Immature natural killer cell (primary cell): ENCODE measurements around the gene PRKCA. TPM values are rescaled to one million over a fixed set of nuclear protein-coding genes. Genes with fewer than 3 reads are reported as not detected.

Experiments used
- DNase-seq, 3 donors: peaks; one replicate each; pipeline ENCODE4 v3.0.0; 2022; ENCODE audit warnings: mixed read lengths in 1 of 3
- H3K27ac Mint-ChIP-seq, 6 donors: one replicate each; pipeline ENCODE4 v1.8.0; 2020; ENCODE audit warnings: mixed read lengths in 6 of 6, mild to moderate bottlenecking in 5 of 6, inconsistent platforms in 4 of 6, moderate library complexity in 3 of 6
- H3K27me3 Mint-ChIP-seq, 3 donors: one replicate each; pipeline ENCODE4 v1.8.0; 2020 to 2021; ENCODE audit warnings: low read depth in 3 of 3, mild to moderate bottlenecking in 3 of 3, mixed read lengths in 3 of 3, moderate library complexity in 3 of 3, inconsistent platforms in 1 of 3
- H3K36me3 Mint-ChIP-seq, 3 donors: one replicate each; pipeline ENCODE4 v1.8.0; 2020; ENCODE audit warnings: mixed read lengths in 3 of 3, inconsistent platforms in 2 of 3, mild to moderate bottlenecking in 2 of 3
- H3K4me1 Mint-ChIP-seq, 2 donors: one replicate each; pipeline ENCODE4 v1.8.0; 2020; ENCODE audit warnings: inconsistent platforms in 2 of 2, mild to moderate bottlenecking in 2 of 2, mixed read lengths in 2 of 2, moderate library complexity in 1 of 2
- H3K4me3 Mint-ChIP-seq, 5 donors: one replicate each; pipeline ENCODE4 v1.8.0; 2020; ENCODE audit warnings: mild to moderate bottlenecking in 5 of 5, mixed read lengths in 5 of 5, inconsistent platforms in 3 of 5, moderate library complexity in 3 of 5
- H3K9me3 Mint-ChIP-seq, 6 donors: one replicate each; pipeline ENCODE4 v1.8.0; 2020; ENCODE audit warnings: mild to moderate bottlenecking in 6 of 6, mixed read lengths in 6 of 6, inconsistent platforms in 4 of 6, moderate library complexity in 3 of 6
- polyA plus RNA-seq, 3 donors: library from polyadenylated mRNA; unstranded; fragments of 300-500 nt; fragmentation: Illumina TruSeq; gene quantifications; one replicate each; pipeline ENCODE4 v1.2.3, GENCODE V29; 2021

PRKCA gene
- polyA plus RNA-seq, 3 donors from 2014 or later = 0.18 to 1.3 (median 0.28) TPM

DNA sequence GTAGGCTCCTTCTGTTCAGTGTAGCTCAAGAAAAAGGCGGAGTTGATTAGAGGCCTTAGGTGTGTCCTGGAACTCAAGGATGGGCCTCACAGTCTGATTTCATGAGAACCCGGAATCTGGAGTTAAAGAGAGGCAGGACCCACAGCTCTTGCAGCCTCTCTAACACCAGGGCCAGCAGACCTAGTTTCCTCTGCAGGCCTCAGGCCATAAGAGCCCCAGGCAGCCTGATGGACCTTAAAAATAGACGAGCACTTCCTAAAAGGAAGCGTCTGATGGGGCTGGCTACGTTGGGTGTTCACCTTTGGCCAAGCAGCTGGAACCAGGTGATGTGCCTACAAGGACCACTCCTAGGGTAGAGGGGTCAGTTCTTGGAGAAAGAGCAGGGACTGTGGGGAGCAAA is 540.1 kb downstream of the PRKCA start:
- DNase-seq = no peak
- H3K9me3 Mint-ChIP-seq = peaks cover 0 to 3% (median 0%) of the 10 kb centered on the region in 6 donors
- H3K4me3 Mint-ChIP-seq = no peak overlapping the region
- H3K36me3 Mint-ChIP-seq = no peaks in the 10 kb centered on the region
- H3K27ac Mint-ChIP-seq = no peak overlapping the region
- peaks cover 0 to 5% (median 4%) of the 10 kb centered on the region in 3 donors for H3K27me3 Mint-ChIP-seq
- H3K4me1 Mint-ChIP-seq = no peaks in the 10 kb centered on the region

DNA sequence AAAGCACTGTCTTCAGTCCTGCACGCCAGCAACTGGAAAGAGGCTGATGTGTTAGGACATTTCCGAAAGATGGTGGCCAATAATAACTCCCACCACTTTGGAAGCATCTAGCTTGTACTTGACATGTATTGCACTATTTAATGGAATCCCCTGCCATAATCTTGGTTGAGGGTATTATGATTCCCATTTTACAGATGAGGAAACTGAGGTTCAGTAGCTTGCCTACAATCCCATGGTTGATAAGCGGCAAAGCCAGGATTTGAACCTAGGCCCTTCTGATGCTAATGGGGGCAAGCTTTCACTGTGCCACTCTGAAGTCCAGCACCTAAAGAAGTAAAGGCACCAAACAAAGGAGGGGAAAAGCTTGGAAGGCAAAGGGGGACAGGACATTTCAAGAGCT is 540.5 kb downstream of the PRKCA start:
- H3K27ac Mint-ChIP-seq = no peak overlapping the region
- no peaks in the 10 kb centered on the region for H3K36me3 Mint-ChIP-seq
- H3K4me1 Mint-ChIP-seq = no peaks in the 10 kb centered on the region
- H3K4me3 Mint-ChIP-seq = no peak overlapping the region
- H3K27me3 Mint-ChIP-seq = peaks cover 0 to 5% (median 3%) of the 10 kb centered on the region in 3 donors
- no peak for DNase-seq
- peaks cover 0 to 3% (median 0%) of the 10 kb centered on the region in 6 donors for H3K9me3 Mint-ChIP-seq

DNA sequence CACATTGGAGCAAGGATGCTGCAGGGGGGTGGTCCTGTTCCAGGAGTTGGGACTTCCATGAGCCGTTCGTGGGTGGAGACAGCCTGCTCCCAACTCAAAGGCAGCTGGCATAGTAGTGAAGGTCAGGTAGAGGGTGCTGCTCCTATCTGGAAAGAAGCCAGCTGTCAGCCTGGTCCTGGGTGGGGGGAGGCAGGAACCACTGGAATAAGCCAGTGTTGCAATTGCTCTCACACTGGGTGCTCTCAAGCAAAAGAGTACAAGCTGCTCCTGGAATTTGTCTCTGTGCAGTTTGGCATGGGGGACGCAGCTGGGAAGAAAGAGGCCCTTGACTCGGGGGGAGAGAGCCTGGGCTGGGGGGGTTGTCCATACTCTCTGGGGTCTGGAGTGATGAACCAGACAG is 541.2 kb downstream of the PRKCA start:
- Mint-ChIP-seq H3K4me3 (no peak overlapping the region), H3K27me3 (peaks cover 0 to 5% (median 3%) of the 10 kb centered on the region in 3 donors), H3K4me1 (no peaks in the 10 kb centered on the region), H3K27ac (no peak overlapping the region), H3K9me3 (peaks cover 0 to 3% (median 0%) of the 10 kb centered on the region in 6 donors), H3K36me3 (no peaks in the 10 kb centered on the region)
- DNase-seq = no peak

DNA sequence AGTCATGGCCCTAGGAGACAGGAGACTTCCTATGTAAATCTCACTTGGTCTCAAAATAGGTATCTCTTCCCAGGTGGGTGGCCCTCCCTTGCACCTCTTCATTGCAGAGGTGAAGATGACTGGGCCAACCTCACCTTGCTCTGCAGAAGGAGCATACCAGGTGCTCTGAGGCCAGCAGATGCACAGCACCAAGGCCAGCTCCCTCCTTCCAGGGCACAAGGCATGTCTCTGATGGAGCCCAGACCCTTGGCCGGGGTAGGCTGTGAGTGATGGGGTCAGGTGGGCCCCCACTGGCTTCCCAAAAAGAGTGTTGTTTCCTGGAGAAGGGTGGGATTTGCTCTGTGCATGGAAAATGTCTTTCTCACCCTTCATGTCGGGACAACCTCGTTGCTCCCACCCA is 545.3 kb downstream of the PRKCA start:
- DNase-seq = no peak
- Mint-ChIP-seq H3K27me3 (peaks cover 4 to 6% (median 4%) of the 10 kb centered on the region in 3 donors), H3K4me3 (no peak overlapping the region), H3K4me1 (no peaks in the 10 kb centered on the region), H3K9me3 (peaks cover 0 to 3% (median 0%) of the 10 kb centered on the region in 6 donors), H3K27ac (no peak overlapping the region), H3K36me3 (no peaks in the 10 kb centered on the region)

DNA sequence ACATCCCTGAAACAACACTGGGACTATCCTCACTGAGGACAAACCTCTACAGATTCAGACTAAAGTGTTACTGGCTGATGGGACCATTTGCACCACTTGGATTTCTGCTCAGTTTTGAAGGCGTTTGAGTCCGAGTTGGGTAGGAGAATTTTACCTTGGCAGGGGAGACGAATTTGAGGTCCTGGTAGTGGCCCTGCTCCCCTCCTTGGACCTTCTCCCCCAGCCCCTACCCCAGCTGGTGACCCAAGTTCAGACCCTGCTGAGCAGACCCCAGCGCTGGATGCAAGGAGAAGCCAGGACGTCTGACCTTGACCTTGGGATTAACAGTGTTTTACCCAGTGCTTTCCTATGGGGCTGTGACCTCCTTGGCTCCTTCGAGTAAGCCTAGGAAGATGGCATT is 546.1 kb downstream of the PRKCA start:
- H3K27me3 Mint-ChIP-seq = peaks cover 4 to 6% (median 5%) of the 10 kb centered on the region in 3 donors
- H3K27ac Mint-ChIP-seq = no peak overlapping the region
- no peaks in the 10 kb centered on the region for H3K9me3 Mint-ChIP-seq
- DNase-seq = no peak
- H3K36me3 Mint-ChIP-seq = no peaks in the 10 kb centered on the region
- no peak overlapping the region for H3K4me3 Mint-ChIP-seq
- no peaks in the 10 kb centered on the region for H3K4me1 Mint-ChIP-seq

DNA sequence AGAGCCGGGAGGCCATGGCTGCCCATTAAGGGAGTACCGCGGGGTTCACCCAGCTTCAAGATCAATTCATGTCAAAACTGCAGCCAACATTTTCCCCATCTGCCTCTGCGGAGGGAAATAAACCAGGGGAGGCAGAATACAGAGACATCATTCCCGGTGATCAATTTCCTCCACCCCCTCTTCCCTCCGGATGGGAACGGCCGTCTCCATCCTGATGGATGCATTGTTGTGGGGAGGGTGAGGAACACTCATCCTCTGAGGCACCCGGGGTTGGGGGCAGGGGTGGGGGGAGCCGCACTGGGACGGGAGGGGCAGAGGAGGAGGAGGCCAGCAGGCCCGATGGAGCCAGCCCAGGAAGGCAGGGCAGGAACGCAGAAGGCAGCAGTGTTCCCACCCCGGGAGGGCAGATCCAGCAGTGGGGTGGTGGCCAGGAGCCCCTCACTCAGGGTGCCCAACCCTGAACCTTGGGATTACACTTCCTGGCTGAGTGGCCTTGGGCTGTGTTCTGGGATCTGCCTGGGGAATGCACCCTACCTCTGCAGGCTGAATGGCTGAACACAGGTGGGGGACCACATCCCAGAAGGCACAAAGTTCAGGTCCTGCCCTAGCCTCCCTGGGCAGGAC is 546.7 kb downstream of the PRKCA start:
- Mint-ChIP-seq H3K27ac (no peak overlapping the region), H3K27me3 (peaks cover 2 to 5% (median 4%) of the 10 kb centered on the region in 3 donors), H3K4me3 (no peak overlapping the region), H3K9me3 (no peaks in the 10 kb centered on the region), H3K36me3 (no peaks in the 10 kb centered on the region), H3K4me1 (no peaks in the 10 kb centered on the region)
- no peak for DNase-seq

DNA sequence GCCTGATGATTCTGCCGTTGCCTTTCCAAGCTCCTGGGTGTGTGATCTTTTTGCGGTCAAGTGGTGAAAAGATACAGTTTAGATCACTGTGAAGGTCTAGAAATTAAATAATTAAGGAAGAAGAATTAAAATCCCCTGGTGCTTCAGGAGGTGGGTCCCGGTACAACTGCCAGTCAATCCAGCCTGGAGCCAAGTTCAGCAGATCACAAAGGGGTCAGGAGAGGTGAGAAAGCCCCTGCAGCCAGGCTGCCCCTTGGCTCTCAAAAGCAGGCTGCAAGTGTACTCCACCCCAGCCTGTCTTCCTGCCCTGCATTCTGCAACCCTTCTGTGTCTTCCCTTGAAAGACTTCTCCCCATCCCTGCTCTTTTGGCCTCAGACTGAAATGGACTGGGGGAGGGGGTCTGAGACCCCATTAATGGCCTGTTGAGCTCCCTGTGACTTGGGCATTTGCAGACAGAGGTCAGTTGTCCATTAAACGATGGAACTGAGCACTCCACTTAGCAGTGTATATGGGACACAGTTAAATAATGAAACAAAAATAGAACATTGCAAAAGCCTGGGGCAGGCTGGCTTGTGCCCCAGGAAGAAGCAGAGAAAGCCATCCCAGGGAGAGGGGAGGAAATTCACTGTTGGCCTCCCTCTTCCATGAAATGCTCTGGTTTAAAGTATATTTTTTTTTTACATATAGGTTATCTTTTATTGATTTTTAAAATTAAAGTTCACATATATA is 547.6 kb downstream of the PRKCA start:
- H3K4me3 Mint-ChIP-seq = no peak overlapping the region
- no peak overlapping the region for H3K27ac Mint-ChIP-seq
- H3K9me3 Mint-ChIP-seq = no peaks in the 10 kb centered on the region
- no peak for DNase-seq
- H3K36me3 Mint-ChIP-seq = no peaks in the 10 kb centered on the region
- no peaks in the 10 kb centered on the region for H3K4me1 Mint-ChIP-seq
- peaks cover 2 to 5% (median 4%) of the 10 kb centered on the region in 3 donors for H3K27me3 Mint-ChIP-seq

DNA sequence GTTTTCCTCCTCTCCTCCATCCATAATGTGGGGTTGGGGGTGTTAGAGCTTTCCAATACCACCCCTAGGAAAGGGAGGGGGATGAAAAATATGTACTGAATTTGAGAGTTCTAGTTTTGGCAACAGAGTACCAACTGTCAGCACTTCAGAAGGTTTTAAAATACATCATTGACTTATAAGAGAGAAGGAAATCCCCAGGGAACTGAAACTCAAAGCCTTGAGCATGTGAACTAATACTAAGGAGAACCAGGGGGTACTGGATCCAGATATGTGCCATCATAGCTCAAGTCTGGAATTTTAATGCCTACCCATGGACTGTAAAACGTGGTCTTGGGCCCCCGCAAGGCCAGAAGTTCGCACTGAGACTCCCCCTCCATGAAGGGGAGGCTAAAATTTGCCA is 548.3 kb downstream of the PRKCA start:
- DNase-seq = no peak

DNA sequence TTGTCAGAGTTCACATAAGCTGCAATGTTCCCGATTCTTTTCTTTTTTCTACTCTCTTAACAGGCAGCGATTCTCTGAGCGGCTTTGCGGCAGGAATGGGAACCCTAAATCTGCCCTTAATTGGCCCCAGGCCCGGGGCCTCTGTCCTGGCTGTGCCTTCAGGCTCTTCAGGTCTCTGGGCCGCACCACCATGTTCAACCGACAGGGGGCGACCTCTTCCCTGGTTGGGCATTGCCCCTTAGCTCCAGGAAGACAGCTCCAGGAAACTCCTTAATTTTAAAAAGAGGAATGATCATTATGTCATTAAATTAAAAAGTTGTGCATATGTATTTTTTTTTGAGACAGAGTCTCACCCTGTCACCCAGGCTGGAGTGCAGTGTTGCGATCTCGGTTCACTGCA is 552.8 kb downstream of the PRKCA start:
- H3K27me3 Mint-ChIP-seq = peaks cover 1 to 7% (median 1%) of the 10 kb centered on the region in 3 donors
- no peak overlapping the region for H3K4me3 Mint-ChIP-seq
- H3K36me3 Mint-ChIP-seq = no peaks in the 10 kb centered on the region
- H3K4me1 Mint-ChIP-seq = no peaks in the 10 kb centered on the region
- no peaks in the 10 kb centered on the region for H3K9me3 Mint-ChIP-seq
- DNase-seq = peak; percentile 2 to 4 (median 4)
- H3K27ac Mint-ChIP-seq = no peak overlapping the region

More for the DNA sequence above, 548.3 kb downstream of the PRKCA start:
- no peaks in the 10 kb centered on the region for H3K36me3 Mint-ChIP-seq
- no peaks in the 10 kb centered on the region for H3K4me1 Mint-ChIP-seq
- H3K27me3 Mint-ChIP-seq = peaks cover 2 to 4% (median 3%) of the 10 kb centered on the region in 3 donors
- no peak overlapping the region for H3K4me3 Mint-ChIP-seq
- no peaks in the 10 kb centered on the region for H3K9me3 Mint-ChIP-seq
- no peak overlapping the region for H3K27ac Mint-ChIP-seq

DNA sequence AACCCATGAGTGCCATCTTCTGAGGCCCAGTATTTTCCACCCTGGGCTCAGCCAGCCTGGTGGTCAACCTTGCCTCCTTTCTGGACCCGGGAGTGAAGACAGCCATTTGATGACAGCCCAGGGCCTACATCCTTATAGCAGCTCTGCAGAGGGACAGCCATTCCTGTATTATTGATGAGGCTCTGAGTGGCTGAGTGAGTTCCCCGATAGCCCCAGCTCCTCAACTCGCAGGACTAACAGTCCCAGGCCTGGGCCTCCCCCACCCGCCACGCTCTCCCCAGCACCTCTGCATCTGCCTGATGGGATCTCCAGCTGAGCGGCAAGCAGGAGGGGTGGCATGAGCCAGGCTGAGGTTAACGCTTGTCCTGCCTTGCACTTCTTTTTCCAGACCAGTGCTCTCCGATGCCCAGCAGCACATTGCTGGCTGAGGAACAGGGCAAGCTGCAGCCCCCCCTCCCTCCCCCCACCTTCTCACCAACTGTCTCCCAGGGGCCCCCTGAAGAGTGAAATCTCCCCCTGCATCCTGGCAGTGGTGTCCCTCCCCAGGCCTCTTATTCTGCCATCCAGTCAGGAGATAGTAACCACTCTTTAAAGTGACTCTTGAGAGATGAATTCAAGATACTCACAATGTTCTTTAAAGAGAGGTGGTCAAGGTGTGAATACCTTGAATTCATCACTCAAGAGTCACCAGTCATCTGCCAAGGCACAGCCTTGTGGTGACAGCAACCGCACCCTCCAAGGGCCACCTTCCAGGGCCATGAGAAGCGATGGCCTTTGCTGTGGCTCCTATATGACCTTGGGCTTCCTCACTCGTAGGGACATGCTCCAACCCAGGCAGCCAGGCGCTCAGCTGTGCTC is 556.0 kb downstream of the PRKCA start:
- H3K27ac Mint-ChIP-seq = no peak overlapping the region
- no peak for DNase-seq
- H3K36me3 Mint-ChIP-seq = no peaks in the 10 kb centered on the region
- H3K4me3 Mint-ChIP-seq = no peak overlapping the region
- H3K4me1 Mint-ChIP-seq = no peaks in the 10 kb centered on the region
- no peaks in the 10 kb centered on the region for H3K9me3 Mint-ChIP-seq
- H3K27me3 Mint-ChIP-seq = peaks cover 6 to 14% (median 8%) of the 10 kb centered on the region in 3 donors

DNA sequence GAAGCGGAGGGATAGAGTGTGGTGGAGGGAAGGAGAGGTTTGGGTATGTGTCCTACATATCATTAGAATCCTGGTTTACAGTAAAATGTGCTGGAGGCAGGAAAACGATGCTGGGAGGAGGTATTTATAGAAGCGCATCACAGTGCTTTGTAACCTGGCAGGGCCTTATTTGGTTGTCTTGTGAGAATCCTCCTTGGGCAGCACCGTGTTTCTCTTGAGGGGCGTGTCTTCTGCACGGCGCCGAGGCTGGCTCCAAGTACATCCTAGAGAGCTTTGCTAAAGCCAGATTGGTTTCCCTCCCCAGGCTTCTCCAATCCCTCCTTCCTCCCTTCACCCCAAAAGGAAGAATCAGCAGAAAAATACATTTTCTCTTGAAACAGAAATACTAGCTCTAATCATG is 556.9 kb downstream of the PRKCA start:
- Mint-ChIP-seq H3K27me3 (peaks cover 8 to 20% (median 8%) of the 10 kb centered on the region in 3 donors), H3K4me1 (no peaks in the 10 kb centered on the region), H3K4me3 (no peak overlapping the region), H3K36me3 (no peaks in the 10 kb centered on the region), H3K9me3 (peaks cover 0 to 2% (median 0%) of the 10 kb centered on the region in 6 donors), H3K27ac (no peak overlapping the region)
- no peak for DNase-seq

DNA sequence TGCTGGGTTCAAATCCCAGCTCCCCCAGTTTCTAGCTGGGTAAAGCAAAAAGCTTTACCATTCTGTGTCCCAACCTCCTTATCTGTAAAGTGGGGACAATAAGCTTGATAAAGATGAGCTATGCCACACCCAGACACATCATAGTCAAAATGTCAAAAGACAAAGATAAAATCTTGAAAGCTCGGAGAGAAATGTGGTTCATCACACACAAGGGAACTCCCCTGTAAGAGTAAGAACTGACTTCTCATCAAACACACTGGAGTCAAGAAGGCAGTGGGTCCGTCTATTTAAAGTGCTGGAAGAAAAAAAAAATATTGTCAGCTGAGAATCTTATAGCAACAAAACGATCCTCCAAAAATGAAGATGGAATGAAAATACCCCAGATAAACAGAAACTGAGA is 557.8 kb downstream of the PRKCA start:
- Mint-ChIP-seq H3K27ac (no peak overlapping the region), H3K4me1 (no peaks in the 10 kb centered on the region), H3K27me3 (peaks cover 8 to 20% (median 8%) of the 10 kb centered on the region in 3 donors), H3K4me3 (no peak overlapping the region), H3K9me3 (peaks cover 0 to 2% (median 0%) of the 10 kb centered on the region in 6 donors), H3K36me3 (no peaks in the 10 kb centered on the region)
- no peak for DNase-seq
